ENCODE results near the gene CWC25. TPM values are rescaled to one million over a fixed set of nuclear protein-coding genes. Genes with fewer than 3 reads are reported as not detected.
"Not testable (repeated sequence)": the region's sequence is repeated elsewhere in the genome, so short reads cannot be mapped to it uniquely, and the experiment has no call there.

Gene CWC25
- total RNA-seq, 1 experiment from 2014 or later: 15.8 TPM

GRCh38 chr17:38789185-38789584 is 35.9 kb downstream of the CWC25 start:
- DNase-seq (ENCODE audit: low spot score): no peak

DNA sequence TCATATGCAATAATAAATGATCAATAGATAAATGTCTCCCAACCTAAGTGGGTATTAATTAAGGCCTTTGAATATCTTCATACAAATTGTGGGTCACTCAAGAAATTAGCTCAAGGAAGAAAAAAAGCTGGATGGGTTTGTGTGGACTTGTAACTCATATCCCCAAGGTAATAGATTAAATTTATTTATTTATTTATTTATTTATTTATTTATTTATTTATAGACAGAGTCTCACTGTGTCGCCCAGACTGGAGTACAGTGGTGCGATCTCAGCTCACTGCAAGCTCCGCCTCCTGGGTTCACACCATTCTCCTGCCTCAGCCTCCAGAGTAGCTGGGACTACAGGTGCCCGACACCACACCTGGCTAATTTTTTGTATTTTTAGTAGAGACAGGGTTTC is 37.1 kb downstream of the CWC25 start:
- not testable (repeated sequence) for DNase-seq (ENCODE audit: low spot score)

- DNase-seq (ENCODE audit: low spot score): no peak
Measured at GRCh38 chr17:38786372-38786771, 38.7 kb downstream of the CWC25 start.

- no peak for DNase-seq (ENCODE audit: low spot score)
Measured at GRCh38 chr17:38783227-38783626, 41.9 kb downstream of the CWC25 start.

DNA sequence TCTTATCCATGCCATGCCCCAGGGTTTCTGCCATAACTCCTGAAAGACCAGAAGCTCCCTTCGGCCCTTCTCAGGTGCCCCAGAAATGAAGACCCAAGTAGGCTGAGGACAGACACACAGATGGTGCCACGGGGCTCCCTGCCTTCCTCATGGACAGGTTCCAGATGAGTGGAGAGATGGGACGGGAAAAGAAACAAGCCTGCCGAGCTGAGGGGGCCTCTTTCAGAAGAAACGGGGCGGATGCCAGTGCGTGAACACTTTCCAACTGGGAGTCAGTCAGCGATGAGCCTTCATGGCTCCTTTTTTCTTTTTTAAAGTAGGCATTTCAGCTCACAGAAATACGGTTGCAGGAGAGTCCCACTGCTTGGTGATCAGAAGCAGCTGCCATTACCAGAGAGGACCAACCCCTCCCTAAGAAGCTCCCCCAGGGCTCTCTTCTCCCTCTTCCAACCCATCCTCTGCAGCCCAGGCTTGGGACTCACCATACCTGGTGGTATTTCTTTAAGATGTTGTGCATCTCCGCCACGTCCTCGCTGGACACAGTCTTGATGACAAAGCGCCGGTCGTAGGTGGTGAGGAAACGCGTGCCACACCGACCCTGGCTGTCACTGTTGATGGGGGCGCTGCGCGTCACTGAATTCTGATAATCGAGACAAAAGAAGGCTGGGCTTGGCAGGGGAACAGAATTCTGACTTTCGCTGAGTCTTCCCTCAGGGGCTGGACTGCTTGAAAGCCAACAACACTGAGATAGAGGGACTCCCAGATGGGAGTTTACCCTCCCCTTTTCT is 45.0 kb downstream of the CWC25 start:
- no peak for DNase-seq (ENCODE audit: low spot score)

DNA sequence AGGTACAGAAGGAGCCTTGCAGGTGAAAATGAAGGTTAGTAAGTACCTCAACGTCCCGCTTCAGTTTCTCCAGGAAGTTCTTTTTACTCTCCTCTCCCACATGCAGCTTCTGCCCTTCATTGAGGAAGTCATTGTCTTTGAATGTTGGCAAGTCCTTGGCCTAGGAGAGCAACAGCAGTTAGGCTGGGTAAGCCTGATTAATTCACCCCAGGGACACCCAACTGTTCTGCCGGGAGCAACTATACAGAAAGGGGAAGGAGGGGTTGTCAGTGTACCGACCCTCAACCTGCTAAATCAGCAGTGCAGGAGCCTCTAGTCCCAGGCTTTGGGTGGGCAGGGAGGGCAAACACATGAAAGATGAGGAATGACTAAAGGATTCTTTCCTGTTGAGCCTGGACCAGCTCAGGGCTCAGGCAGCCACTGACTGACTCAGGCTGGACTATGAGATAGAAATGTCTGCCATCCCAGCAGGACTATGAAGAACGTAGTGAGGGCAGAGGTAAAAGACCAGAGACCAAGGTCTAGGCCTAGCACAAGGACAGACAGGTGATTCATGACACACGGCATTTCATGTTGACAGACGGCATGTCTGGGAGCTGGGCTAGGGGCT is 47.4 kb downstream of the CWC25 start:
- no peak for DNase-seq (ENCODE audit: low spot score)

DNA sequence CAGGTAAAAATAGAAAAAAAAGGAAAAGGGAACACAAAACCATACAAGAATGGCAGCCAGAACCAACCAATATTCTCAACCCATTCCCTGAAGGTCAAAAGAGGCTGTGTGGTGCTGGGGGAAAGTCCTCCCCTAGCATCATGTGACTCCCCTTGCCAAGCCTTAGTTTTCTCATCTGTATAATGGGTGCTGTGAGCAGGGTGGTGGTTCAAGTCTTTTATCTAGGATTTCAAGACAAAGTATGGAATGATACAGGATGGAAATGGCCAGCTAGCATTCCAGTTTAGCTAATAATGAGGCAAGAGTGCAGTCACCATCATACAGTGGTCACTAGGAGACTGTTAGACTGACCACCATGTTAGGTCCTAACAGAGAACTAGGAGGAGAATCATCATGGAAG is 51.9 kb downstream of the CWC25 start:
- DNase-seq (ENCODE audit: low spot score): no peak

DNA sequence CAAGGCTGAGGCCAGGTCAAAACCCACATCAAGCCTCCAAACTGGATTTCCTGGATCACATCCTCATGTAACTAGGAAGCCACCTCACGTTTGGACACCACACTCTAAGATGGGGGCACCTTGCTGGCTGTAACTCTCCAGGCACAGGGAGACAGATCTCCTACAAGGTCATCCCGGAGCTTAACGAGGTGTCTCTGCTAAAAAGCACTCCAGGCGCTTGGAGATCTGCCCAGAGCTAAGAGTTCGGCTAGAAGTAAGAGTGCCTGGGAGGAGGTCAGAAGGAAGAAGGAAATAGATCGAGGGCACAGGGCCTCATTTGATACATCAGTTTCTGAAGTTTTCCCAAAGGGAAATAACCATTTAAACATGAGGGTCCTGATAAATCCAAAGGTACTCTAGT is 56.7 kb downstream of the CWC25 start:
- DNase-seq (ENCODE audit: low spot score): no peak

DNA sequence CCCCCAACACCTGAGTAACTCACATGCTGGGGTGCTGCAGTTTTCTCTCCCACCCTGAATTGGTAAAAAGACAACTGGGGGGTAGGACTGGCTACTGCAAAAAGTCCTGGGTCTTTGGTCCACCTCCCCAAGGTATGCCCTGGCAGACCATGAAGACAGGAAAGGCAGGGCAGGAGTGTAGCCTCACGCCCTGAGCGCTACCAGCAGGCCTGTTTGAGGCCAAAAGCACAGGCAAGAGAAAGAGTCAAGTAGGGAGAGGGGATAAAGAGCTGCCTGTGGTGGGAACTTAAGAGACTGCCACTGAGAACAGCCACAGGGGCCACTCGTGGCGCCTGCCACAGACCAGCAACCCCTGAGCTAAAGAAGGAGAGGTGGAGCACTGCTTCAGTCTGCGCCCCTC is 58.8 kb downstream of the CWC25 start:
- no peak for DNase-seq (ENCODE audit: low spot score)

DNA sequence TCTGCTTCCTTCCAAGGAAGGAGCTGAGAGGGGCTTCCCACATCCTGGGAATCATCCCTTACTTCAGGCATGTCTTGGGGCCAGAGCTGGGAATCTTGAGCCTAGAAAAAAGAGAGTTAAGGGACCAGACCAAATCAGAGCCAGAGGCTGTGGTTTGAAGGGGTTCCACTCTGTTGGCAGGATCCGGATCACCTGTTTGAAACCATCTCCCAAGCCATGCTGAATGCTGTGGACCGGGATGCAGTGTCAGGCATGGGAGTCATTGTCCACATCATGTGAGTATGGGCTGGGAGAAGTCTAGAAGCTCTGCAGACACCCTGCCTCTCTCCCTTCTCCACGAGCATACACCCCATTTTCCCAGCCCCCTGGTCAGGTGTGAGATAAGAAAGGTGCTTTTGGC is 62.9 kb downstream of the CWC25 start:
- DNase-seq (ENCODE audit: low spot score): no peak

GRCh38 chr17:38761612-38762011 is 63.5 kb downstream of the CWC25 start:
- peak; percentile 31 for DNase-seq (ENCODE audit: low spot score)

DNA sequence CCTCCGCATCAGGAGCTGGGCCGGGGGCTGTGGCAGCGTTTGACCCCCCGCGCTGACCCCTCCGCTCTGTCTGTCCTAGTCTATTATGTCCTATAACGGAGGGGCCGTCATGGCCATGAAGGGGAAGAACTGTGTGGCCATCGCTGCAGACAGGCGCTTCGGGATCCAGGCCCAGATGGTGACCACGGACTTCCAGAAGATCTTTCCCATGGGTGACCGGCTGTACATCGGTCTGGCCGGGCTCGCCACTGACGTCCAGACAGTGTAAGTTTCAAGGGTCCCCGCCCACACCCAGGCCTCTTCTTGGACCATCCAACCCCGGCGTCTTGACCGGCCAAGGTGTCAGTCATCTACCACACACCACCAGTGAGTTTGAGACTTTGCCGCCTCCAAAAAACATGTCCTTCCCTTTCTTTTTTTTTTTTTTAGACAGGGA is 72.0 kb downstream of the CWC25 start:
- no peak for DNase-seq (ENCODE audit: low spot score)

DNA sequence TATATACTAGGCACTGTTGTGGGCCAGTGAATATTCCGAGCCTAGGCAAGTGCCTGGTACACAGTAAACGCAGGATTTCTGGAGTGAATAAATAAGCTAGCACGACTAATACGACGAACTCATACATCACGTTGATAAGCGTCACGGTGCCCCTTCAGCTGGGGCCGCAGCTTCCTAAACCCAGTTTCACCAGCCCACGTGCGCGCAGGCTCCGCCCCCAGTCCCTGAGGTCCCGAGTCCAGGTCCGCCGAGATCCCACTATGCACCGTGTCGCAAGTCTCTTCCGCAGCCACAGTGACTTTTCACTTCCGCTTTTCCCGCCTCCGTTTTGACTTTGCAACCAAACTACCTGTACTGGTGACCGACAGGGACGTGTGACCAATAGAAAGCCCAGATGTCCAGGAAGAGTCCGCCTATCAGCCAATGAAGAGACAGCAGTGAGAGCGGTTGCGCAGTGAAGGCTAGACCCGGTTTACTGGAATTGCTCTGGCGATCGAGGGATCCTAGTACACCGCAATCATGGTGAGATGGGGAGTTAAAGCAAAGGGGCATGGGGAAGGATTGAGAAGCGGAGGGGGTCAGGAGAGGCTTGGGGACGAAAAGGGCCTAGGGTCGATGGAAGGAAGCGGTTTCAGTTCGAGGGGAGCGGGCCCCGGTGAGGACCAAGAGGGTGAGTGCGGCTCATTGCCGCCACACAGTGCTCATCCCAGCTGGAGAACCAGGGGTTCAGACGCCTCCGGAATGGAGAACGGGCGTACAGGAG is 72.6 kb downstream of the CWC25 start, which contains the start of gene PSMB3:
TSS of gene PSMB3 (plus strand) at position 434 of the 763 bp plus-strand sequence. CDS start at position 520, 86 bp downstream.
- DNase-seq (ENCODE audit: low spot score): peak; percentile 100

DNA sequence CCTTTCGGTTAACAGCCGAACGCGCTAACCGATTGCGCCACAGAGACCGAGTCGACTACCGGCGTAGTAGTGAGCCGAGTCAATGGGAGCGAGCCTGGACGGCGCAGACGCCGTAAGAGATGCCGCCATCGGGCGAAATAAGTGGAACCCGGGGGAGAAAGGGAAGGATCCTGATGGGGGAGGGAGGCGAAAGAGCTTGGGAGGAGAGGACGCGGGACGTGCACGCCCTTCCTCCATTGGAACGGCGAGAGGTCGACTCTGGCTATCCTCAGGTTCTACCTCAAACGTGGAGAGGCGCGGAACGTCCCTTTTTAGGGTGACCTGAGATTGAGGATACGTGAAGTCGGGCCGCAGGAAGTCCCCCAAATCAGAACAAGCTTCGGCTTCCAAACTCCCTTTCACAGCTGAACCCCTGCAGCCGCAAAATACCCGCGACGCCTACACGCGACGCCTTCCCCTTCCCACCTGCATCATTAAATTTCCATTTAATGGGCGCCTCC is 73.3 kb downstream of the CWC25 start:
- peak; percentile 82 for DNase-seq (ENCODE audit: low spot score)

GRCh38 chr17:38751144-38751807 is 73.8 kb downstream of the CWC25 start:
- no peak for DNase-seq (ENCODE audit: low spot score)

Other genes with a start within 250 kb of the CWC25 start
- 0.19 and 0.26 TPM in 2 replicates for gene SRCIN1, start 219.4 kb downstream of the CWC25 start, total RNA-seq (2014; rRNA removed; shearing (Covaris generic))
- 3.0 and 3.7 TPM in 2 replicates for gene EPOP, start 150.4 kb downstream of the CWC25 start, total RNA-seq (2014; rRNA removed; shearing (Covaris generic))
- 17.4 and 21.4 TPM in 2 replicates for gene MLLT6, start 120.0 kb downstream of the CWC25 start, total RNA-seq (2014; rRNA removed; shearing (Covaris generic))
- 7.5 and 12.4 TPM in 2 replicates for gene CISD3, start 95.0 kb downstream of the CWC25 start, total RNA-seq (2014; rRNA removed; shearing (Covaris generic))
- gene PCGF2, start 77.0 kb downstream of the CWC25 start, total RNA-seq (2014; rRNA removed; shearing (Covaris generic)): 8.2 and 9.9 TPM in 2 replicates
- gene PSMB3, start 72.6 kb downstream of the CWC25 start, total RNA-seq (2014; rRNA removed; shearing (Covaris generic)): 484 and 521 TPM in 2 replicates
- 55.6 and 66.9 TPM in 2 replicates for gene PIP4K2B, start 25.8 kb downstream of the CWC25 start, total RNA-seq (2014; rRNA removed; shearing (Covaris generic))
- 1,400 and 1,966 TPM in 2 replicates for gene RPL23, start 28.4 kb upstream of the CWC25 start, total RNA-seq (2014; rRNA removed; shearing (Covaris generic))
- gene LASP1, start 44.7 kb upstream of the CWC25 start, total RNA-seq (2014; rRNA removed; shearing (Covaris generic)): 248 and 270 TPM in 2 replicates
- not detected in 2 replicates for gene FBXO47, start 142.1 kb upstream of the CWC25 start, total RNA-seq (2014; rRNA removed; shearing (Covaris generic))

All from A172 (cell line).